K562 (cell line): ENCODE results near the gene TFEB. TPM values are rescaled to one million over a fixed set of nuclear protein-coding genes. Genes with fewer than 3 reads are reported as not detected.

Source experiments
- CEBPG ChIP-seq, 3 experiments: fragments of 200-800 bp in 1 of 3; sonication (Bioruptor generic) in 1 of 3; sonication (generic) in 1 of 3; formaldehyde crosslinking in 1 of 3; IDR thresholded peaks in 2 of 3; conservative IDR thresholded peaks in 1 of 3; 2 replicates each; pipeline versions ENCODE4 v1.6.1 to v1.8.0; 2016 to 2022; ENCODE audit warnings: missing compliant biosample characterization in 2 of 3, missing genetic modification characterization in 2 of 3, mild to moderate bottlenecking in 1 of 3, missing genetic modification reagents in 1 of 3
- CHD7 ChIP-seq: fragments of 200-600 bp; sonication (generic); IDR thresholded peaks from one replicate; pipeline ENCODE4 v1.6.1; 2012; ENCODE audit warnings: mild to moderate bottlenecking, low read depth, low read length, inconsistent platforms
- RBM34 ChIP-seq: fragments of 200-400 bp; formaldehyde crosslinking; IDR thresholded peaks from 2 replicates; pipeline ENCODE4 v1.6.1; 2018; ENCODE audit warnings: low read length, borderline replicate concordance; ENCODE audit not compliant: insufficient read depth
- RCOR1 ChIP-seq, 2 experiments: IDR thresholded peaks; 2 replicates each; pipeline ENCODE4 v1.6.1; 2012; ENCODE audit warnings: low read depth in 2 of 2, low read length in 2 of 2, borderline replicate concordance in 1 of 2, improper control_type of control experiment in 1 of 2
- RHOXF2B ChIP-seq: fragments of 250-450 bp; sonication (Bioruptor Pico); conservative IDR thresholded peaks from 2 replicates; pipeline ENCODE4 v1.5.1; 2021
- TAF1 ChIP-seq: IDR thresholded peaks from 2 replicates; pipeline ENCODE4 v1.6.1; 2011; ENCODE audit warnings: mild to moderate bottlenecking, low read length, moderate library complexity; ENCODE audit not compliant: insufficient read depth, control insufficient read depth, severe bottlenecking; ENCODE audit errors: extremely low read depth
- TFAP4 ChIP-seq: sonication (generic); formaldehyde crosslinking; IDR thresholded peaks from 2 replicates; pipeline ENCODE4 v1.8.0; 2022; ENCODE audit warnings: missing genetic modification reagents, mild to moderate bottlenecking, moderate library complexity, borderline replicate concordance
- ZNF143 ChIP-seq: sonication (generic); formaldehyde crosslinking; IDR thresholded peaks from 2 replicates; pipeline ENCODE4 v1.9.0; 2022; ENCODE audit warnings: mild to moderate bottlenecking, missing genetic modification reagents
- ZNF561 ChIP-seq: fragments of 450-650 bp; formaldehyde crosslinking; conservative IDR thresholded peaks from 2 replicates; pipeline ENCODE4 v1.4.0; 2020; ENCODE audit warnings: mild to moderate bottlenecking, moderate library complexity
- ZNF76 ChIP-seq: fragments of 250-450 bp; sonication (Bioruptor Pico); IDR thresholded peaks from 2 replicates; pipeline ENCODE4 v1.4.0; 2020; ENCODE audit warnings: mild to moderate bottlenecking, moderate library complexity, borderline replicate concordance
- ZNF778 ChIP-seq: fragments of 450-650 bp; formaldehyde crosslinking; IDR thresholded peaks from 2 replicates; pipeline ENCODE4 v1.4.0; 2020; ENCODE audit warnings: mild to moderate bottlenecking, moderate library complexity
- ZSCAN29 ChIP-seq: fragments of 450-650 bp; IDR thresholded peaks from 2 replicates; pipeline ENCODE4 v1.6.1; 2017
- polyA plus RNA-seq, 8 experiments: library from polyadenylated mRNA; depleted of rRNA in 4 of 8; stranded (reverse) in 5 of 8; unstranded in 3 of 8; fragments of >200 nt; fragmentation: Nextera tagmentation in 2 of 8; fragmentation: Illumina TruSeq in 1 of 8; extraction: Ambion mirVana in 2 of 8; extraction: Trizol in 1 of 8; gene quantifications; 2 replicates each; pipeline versions ENCODE4 v1.2.1 to v1.2.3, GENCODE V29; 2011 to 2014; ENCODE audit warnings: inconsistent platforms in 1 of 8, missing spikeins in 1 of 8
- total RNA-seq, 7 experiments: library from RNA; depleted of rRNA in 6 of 7; stranded (reverse); fragments of >200 nt in 6 of 7; fragmentation: Illumina TruSeq in 2 of 7; extraction: Trizol in 2 of 7; gene quantifications; 2 replicates each; pipeline versions ENCODE4 v1.2.1 to v1.2.3, GENCODE V29; 2011 to 2021; ENCODE audit warnings: low replicate concordance in 1 of 7
- TF ChIP-seq, protein P1 (sequence below): fragments of 250-450 bp; sonication (Bioruptor Pico); IDR thresholded peaks from 2 replicates; pipeline ENCODE4 v1.8.0; 2021; ENCODE audit warnings: mild to moderate bottlenecking, moderate library complexity

The TFEB gene
- total and polyA plus RNA-seq, 9 of the 15 experiments (the other 6 are each of a cell fraction or from before 2014, with no cell fraction given): 0.04 to 4.7 (median 2.0) TPM

DNA sequence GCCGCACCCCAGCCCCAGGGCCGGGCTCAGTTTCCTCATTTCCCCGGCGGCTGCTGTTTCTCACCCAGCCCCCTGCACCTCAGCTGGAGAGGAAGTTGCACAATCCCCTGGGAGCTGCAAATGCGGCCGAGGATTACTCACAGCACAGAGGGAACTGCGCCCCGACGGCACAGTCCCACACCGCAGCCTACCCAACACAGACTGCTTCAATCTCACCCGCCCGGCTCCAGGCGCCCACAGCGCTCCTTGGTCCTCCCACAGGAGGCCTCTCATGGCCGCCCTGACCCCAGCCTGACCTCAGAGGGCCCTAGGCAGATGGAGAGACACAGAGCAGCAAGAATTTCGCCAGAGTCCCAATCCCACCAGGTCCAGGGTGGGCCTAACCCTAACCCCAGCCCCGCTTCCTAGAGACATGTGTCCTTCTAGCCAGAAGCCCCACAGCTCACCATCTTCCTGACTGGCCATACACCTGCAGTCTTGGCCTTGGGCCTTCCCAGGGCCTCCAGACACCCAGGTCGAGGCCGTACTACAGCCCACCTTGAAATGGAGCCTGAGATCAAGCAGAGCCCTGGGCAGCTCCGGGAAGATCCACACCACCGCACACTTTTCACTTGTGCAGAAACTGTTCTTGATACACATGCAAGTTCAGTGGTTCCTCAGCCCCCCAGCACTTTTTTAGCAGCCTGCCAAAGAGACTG, 11.7 kb downstream of the TFEB start (continued):
- no peak for TF ChIP-seq CHD7
- no peak for TF ChIP-seq ZSCAN29
- TF ChIP-seq, protein P1, sequence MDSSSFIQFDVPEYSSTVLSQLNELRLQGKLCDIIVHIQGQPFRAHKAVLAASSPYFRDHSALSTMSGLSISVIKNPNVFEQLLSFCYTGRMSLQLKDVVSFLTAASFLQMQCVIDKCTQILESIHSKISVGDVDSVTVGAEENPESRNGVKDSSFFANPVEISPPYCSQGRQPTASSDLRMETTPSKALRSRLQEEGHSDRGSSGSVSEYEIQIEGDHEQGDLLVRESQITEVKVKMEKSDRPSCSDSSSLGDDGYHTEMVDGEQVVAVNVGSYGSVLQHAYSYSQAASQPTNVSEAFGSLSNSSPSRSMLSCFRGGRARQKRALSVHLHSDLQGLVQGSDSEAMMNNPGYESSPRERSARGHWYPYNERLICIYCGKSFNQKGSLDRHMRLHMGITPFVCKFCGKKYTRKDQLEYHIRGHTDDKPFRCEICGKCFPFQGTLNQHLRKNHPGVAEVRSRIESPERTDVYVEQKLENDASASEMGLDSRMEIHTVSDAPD (CRISPR knock-in tag): no peak
- no peak for TF ChIP-seq ZNF778 (CRISPR knock-in tag)
- peak; percentile 93 for TF ChIP-seq TFAP4 (CRISPR knock-in tag)
- TF ChIP-seq RCOR1 (IDR thresholded peaks at IDR 0.05; ENCODE audit: borderline replicate concordance in 1 of 2, low read depth in 2 of 2, low read length in 2 of 2): 0 out of 4 replicates have a peak, but pooled peaks of 1 of the 2 experiments have one; percentile 7
- TF ChIP-seq ZNF561 (CRISPR knock-in tag): no peak
- no peak for TF ChIP-seq ZNF76 (CRISPR knock-in tag)
- no peak for TF ChIP-seq RBM34
- peak; percentile 98 for TF ChIP-seq CEBPG (CRISPR knock-in tag; IDR thresholded peaks at IDR 0.05)
- TF ChIP-seq CEBPG (tag; conservative IDR thresholded peaks at IDR 0.05 in 1 of 2, IDR thresholded peaks at IDR 0.05 in 1 of 2): peak; percentile 95 to 97
- TF ChIP-seq ZNF143 (CRISPR knock-in tag): no peak
- no peak for TF ChIP-seq RHOXF2B (CRISPR knock-in tag)
- no peak for TF ChIP-seq TAF1
